GM20431 (cell line): ENCODE results near the gene MAST4.

ENCODE experiments used
- in situ Hi-C: fragments of 300-500 bp; cut with MseI, MboI; formaldehyde crosslinking; loops from one replicate; pipeline ENCODE4 v1.15.0; 2020; ENCODE audit warnings: low sequenced_read_pairs; ENCODE audit not compliant: unreplicated experiment

MAST4 gene

GRCh38 chr5:67025457-67025856 lies 429.3 kb downstream of the MAST4 start:
- in situ Hi-C loops = no loop called here

GRCh38 chr5:67026278-67026677 lies 430.1 kb downstream of the MAST4 start:
- in situ Hi-C loops = no loop called here

GRCh38 chr5:67027171-67027570 lies 431.0 kb downstream of the MAST4 start:
- in situ Hi-C loops = no loop called here

GRCh38 chr5:67028371-67028770 lies 432.2 kb downstream of the MAST4 start:
- in situ Hi-C loops = no loop called here

GRCh38 chr5:67028941-67029340 lies 432.7 kb downstream of the MAST4 start:
- in situ Hi-C loops = no loop called here

- in situ Hi-C loops = no loop called here
These were observed 433.3 kb downstream of the MAST4 start for GRCh38 chr5:67029481-67029880.

- in situ Hi-C loops = no loop called here
These were observed 434.3 kb downstream of the MAST4 start for GRCh38 chr5:67030289-67031056.

GRCh38 chr5:67031057-67031443 lies 434.9 kb downstream of the MAST4 start:
- in situ Hi-C loops = no loop called here

GRCh38 chr5:67031692-67032091 lies 435.5 kb downstream of the MAST4 start:
- in situ Hi-C loops = no loop called here

GRCh38 chr5:67032921-67033664 lies 436.9 kb downstream of the MAST4 start:
- in situ Hi-C loops = no loop called here

GRCh38 chr5:67033880-67034651 lies 437.9 kb downstream of the MAST4 start:
- in situ Hi-C loops = no loop called here

- in situ Hi-C loops = no loop called here
These were observed 439.0 kb downstream of the MAST4 start for GRCh38 chr5:67035098-67035740.

- in situ Hi-C loops = no loop called here
These were observed 441.0 kb downstream of the MAST4 start for GRCh38 chr5:67037171-67037570.

- in situ Hi-C loops = no loop called here
These were observed 442.8 kb downstream of the MAST4 start for GRCh38 chr5:67038817-67039603.

- in situ Hi-C loops = no loop called here
These were observed 446.2 kb downstream of the MAST4 start for GRCh38 chr5:67042176-67043003.

GRCh38 chr5:67043796-67044511 lies 447.8 kb downstream of the MAST4 start:
- in situ Hi-C loops = no loop called here

- in situ Hi-C loops = no loop called here
These were observed 449.9 kb downstream of the MAST4 start for GRCh38 chr5:67045816-67046740.
